GM19467 (cell line): ENCODE measurements around the gene CD72.

Experiments
- ATAC-seq: cut with Tn5 transposase; IDR thresholded peaks from one replicate; pipeline ENCODE4 v1.9.1; 2021; ENCODE audit warnings: mild to moderate bottlenecking, moderate library complexity; ENCODE audit not compliant: unreplicated experiment

Gene CD72

GRCh38 chr9:35560625-35561337, 57.4 kb downstream of the CD72 start:
- ATAC-seq, result no peak
